Measurements from ENCODE around the gene CCDC30.

DNA sequence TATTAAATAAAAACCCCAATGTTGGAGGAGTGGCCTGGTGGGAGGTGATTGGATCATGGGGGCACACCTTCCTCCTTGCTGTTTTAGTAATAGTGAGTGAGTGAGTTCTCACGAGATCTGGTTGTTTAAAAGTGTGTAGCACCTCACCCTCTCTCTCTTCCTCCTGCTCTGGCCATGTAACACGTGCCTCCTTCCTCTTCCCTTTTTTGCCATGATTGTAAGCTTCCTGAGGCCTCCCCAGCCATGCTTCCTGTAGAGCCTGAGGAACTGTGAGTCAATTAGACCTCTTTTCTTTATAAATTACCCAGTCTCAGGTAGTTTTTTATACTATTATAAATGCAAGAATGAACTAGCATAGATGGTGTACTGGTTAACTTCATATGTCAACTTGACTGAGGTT, 68.0 kb downstream of the CCDC30 start:
- TF ChIP-seq, protein P1, sequence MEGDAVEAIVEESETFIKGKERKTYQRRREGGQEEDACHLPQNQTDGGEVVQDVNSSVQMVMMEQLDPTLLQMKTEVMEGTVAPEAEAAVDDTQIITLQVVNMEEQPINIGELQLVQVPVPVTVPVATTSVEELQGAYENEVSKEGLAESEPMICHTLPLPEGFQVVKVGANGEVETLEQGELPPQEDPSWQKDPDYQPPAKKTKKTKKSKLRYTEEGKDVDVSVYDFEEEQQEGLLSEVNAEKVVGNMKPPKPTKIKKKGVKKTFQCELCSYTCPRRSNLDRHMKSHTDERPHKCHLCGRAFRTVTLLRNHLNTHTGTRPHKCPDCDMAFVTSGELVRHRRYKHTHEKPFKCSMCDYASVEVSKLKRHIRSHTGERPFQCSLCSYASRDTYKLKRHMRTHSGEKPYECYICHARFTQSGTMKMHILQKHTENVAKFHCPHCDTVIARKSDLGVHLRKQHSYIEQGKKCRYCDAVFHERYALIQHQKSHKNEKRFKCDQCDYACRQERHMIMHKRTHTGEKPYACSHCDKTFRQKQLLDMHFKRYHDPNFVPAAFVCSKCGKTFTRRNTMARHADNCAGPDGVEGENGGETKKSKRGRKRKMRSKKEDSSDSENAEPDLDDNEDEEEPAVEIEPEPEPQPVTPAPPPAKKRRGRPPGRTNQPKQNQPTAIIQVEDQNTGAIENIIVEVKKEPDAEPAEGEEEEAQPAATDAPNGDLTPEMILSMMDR (IDR thresholded peaks at IDR 0.05) = no peak
- TF ChIP-seq POLR2A (IDR thresholded peaks at IDR 0.05) (no peak), POLR2AphosphoS5 (IDR thresholded peaks at IDR 0.05) (no peak)

Measured in sigmoid colon (tissue), 4 donors.